Hepatocyte (in vitro differentiated cells): Measurements from ENCODE around the gene TACR2.

Experiments
- EZH2 ChIP-seq: fragments of 200-600 bp; sonication (generic); IDR thresholded peaks from 2 replicates; pipeline ENCODE4 v1.6.1; 2016; ENCODE audit warnings: antibody characterized with exemption, mild to moderate bottlenecking, borderline replicate concordance
- EZH2phosphoT487 ChIP-seq: fragments of 200-600 bp; sonication (generic); IDR thresholded peaks from one replicate; pipeline ENCODE4 v1.6.1; 2018; ENCODE audit warnings: antibody characterized with exemption, mild to moderate bottlenecking, low read depth, moderate library complexity; ENCODE audit not compliant: unreplicated experiment, severe bottlenecking
- TF ChIP-seq, protein P1 (sequence below): fragments of 200-600 bp; sonication (generic); IDR thresholded peaks from 2 replicates; pipeline ENCODE4 v1.5.1; 2016; ENCODE audit warnings: antibody characterized with exemption, mild to moderate bottlenecking; ENCODE audit not compliant: poor library complexity

DNA sequence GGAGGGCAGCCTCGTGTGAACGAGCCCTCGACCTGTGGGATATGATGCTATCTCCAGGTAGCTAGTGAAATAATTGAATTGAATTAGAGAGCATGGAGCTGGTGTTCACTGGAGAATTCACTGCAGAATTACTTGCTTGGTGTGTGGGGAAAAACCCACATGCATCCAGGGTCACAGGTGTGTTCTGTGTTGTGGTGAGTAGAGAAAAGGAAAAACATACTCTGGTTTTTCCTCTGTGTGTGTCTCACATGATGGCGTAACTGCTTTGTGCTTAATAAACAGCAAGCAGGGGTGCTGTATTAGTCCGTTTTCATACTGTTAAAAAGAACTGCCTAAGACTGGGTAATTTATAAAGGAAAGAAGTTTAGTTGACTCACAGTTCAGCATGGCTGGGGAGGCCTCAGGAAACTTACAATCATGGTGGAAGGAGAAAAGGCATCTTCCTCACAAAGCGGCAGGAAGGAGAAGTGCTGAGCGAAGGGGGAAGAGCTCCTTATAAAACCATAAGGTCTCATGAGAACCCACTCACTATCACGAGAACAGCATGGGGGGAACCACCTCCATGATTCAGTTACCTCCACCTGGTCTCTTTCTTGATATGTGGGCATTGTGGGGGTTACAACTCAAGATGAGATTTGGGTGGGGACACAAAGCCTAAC is 62.6 kb downstream of the TACR2 start:
- TF ChIP-seq, protein P1, sequence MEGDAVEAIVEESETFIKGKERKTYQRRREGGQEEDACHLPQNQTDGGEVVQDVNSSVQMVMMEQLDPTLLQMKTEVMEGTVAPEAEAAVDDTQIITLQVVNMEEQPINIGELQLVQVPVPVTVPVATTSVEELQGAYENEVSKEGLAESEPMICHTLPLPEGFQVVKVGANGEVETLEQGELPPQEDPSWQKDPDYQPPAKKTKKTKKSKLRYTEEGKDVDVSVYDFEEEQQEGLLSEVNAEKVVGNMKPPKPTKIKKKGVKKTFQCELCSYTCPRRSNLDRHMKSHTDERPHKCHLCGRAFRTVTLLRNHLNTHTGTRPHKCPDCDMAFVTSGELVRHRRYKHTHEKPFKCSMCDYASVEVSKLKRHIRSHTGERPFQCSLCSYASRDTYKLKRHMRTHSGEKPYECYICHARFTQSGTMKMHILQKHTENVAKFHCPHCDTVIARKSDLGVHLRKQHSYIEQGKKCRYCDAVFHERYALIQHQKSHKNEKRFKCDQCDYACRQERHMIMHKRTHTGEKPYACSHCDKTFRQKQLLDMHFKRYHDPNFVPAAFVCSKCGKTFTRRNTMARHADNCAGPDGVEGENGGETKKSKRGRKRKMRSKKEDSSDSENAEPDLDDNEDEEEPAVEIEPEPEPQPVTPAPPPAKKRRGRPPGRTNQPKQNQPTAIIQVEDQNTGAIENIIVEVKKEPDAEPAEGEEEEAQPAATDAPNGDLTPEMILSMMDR = no peak
- TF ChIP-seq EZH2 = no peak
- TF ChIP-seq EZH2phosphoT487 = no peak
